ENCODE data around the gene TYSND1.
"Not testable (repeated sequence)": the region's sequence is repeated elsewhere in the genome, so short reads cannot be mapped to it uniquely, and the experiment has no call there.

Gene TYSND1

GRCh38 chr10:70125918-70126552, 20.5 kb downstream of the TYSND1 start:
- no peaks in the 10 kb centered on the region for H3K9me3 ChIP-seq (ENCODE audit: control insufficient read depth in 5 of 5, low read length in 5 of 5)
- H3K4me3 ChIP-seq (ENCODE audit: low read depth in 1 of 5, low read length in 5 of 5), result no peak overlapping the region
- peak overlapping the region in 2 of 5 donors; percentile 10 for H3K9ac ChIP-seq (ENCODE audit: low read length in 5 of 5)
- H3K36me3 ChIP-seq (ENCODE audit: control insufficient read depth in 5 of 5, insufficient read depth in 5 of 5, low read length in 5 of 5), result peaks cover 0 to 38% (median 27%) of the 10 kb centered on the region in 5 donors
- H3K4me1 ChIP-seq (ENCODE audit: control insufficient read depth in 5 of 5, insufficient read depth in 5 of 5, low read length in 5 of 5), result peaks cover 4 to 73% (median 60%) of the 10 kb centered on the region in 5 donors
- peak overlapping the region; percentile 98 for H3K27ac ChIP-seq (ENCODE audit: low read depth, low read length)
- H3K27me3 ChIP-seq (ENCODE audit: control insufficient read depth in 5 of 5, insufficient read depth in 4 of 5, low read length in 5 of 5), result no peaks in the 10 kb centered on the region

- peak overlapping the region in 1 of 5 donors; percentile 3 for H3K9ac ChIP-seq (ENCODE audit: low read length in 5 of 5)
- no peaks in the 10 kb centered on the region for H3K9me3 ChIP-seq (ENCODE audit: control insufficient read depth in 5 of 5, low read length in 5 of 5)
- H3K36me3 ChIP-seq (ENCODE audit: control insufficient read depth in 5 of 5, insufficient read depth in 5 of 5, low read length in 5 of 5), result peaks cover 0 to 49% (median 37%) of the 10 kb centered on the region in 5 donors
- no peak overlapping the region for H3K4me3 ChIP-seq (ENCODE audit: low read depth in 1 of 5, low read length in 5 of 5)
- H3K27me3 ChIP-seq (ENCODE audit: control insufficient read depth in 5 of 5, insufficient read depth in 4 of 5, low read length in 5 of 5), result no peaks in the 10 kb centered on the region
- H3K4me1 ChIP-seq (ENCODE audit: control insufficient read depth in 5 of 5, insufficient read depth in 5 of 5, low read length in 5 of 5), result peaks cover 2 to 76% (median 58%) of the 10 kb centered on the region in 5 donors
- peak overlapping the region; percentile 72 for H3K27ac ChIP-seq (ENCODE audit: low read depth, low read length)
Measured at GRCh38 chr10:70124918-70125317, 21.6 kb downstream of the TYSND1 start.

- peaks cover 5 to 76% (median 57%) of the 10 kb centered on the region in 5 donors for H3K4me1 ChIP-seq (ENCODE audit: control insufficient read depth in 5 of 5, insufficient read depth in 5 of 5, low read length in 5 of 5)
- H3K9ac ChIP-seq (ENCODE audit: low read length in 5 of 5), result peak overlapping the region in 1 of 5 donors; percentile 3
- peak overlapping the region; percentile 72 for H3K27ac ChIP-seq (ENCODE audit: low read depth, low read length)
- H3K27me3 ChIP-seq (ENCODE audit: control insufficient read depth in 5 of 5, insufficient read depth in 4 of 5, low read length in 5 of 5), result no peaks in the 10 kb centered on the region
- peaks cover 0 to 53% (median 42%) of the 10 kb centered on the region in 5 donors for H3K36me3 ChIP-seq (ENCODE audit: control insufficient read depth in 5 of 5, insufficient read depth in 5 of 5, low read length in 5 of 5)
- H3K4me3 ChIP-seq (ENCODE audit: low read depth in 1 of 5, low read length in 5 of 5), result no peak overlapping the region
- H3K9me3 ChIP-seq (ENCODE audit: control insufficient read depth in 5 of 5, low read length in 5 of 5), result no peaks in the 10 kb centered on the region
Measured at GRCh38 chr10:70124415-70124814, 22.1 kb downstream of the TYSND1 start.

- Histone ChIP-seq H3K36me3 (ENCODE audit: control insufficient read depth in 5 of 5, insufficient read depth in 5 of 5, low read length in 5 of 5) (peaks cover 0 to 59% (median 48%) of the 10 kb centered on the region in 5 donors), H3K9me3 (ENCODE audit: control insufficient read depth in 5 of 5, low read length in 5 of 5) (no peaks in the 10 kb centered on the region), H3K4me3 (ENCODE audit: low read depth in 1 of 5, low read length in 5 of 5) (no peak overlapping the region), H3K4me1 (ENCODE audit: control insufficient read depth in 5 of 5, insufficient read depth in 5 of 5, low read length in 5 of 5) (peaks cover 5 to 76% (median 60%) of the 10 kb centered on the region in 5 donors), H3K27me3 (ENCODE audit: control insufficient read depth in 5 of 5, insufficient read depth in 4 of 5, low read length in 5 of 5) (no peaks in the 10 kb centered on the region), H3K27ac (ENCODE audit: low read depth, low read length) (peak overlapping the region; percentile 72), H3K9ac (ENCODE audit: low read length in 5 of 5) (peak overlapping the region in 1 of 5 donors; percentile 15)
Measured at GRCh38 chr10:70123817-70124216, 22.7 kb downstream of the TYSND1 start.

GRCh38 chr10:70123166-70123565, 23.3 kb downstream of the TYSND1 start:
- H3K36me3 ChIP-seq (ENCODE audit: control insufficient read depth in 5 of 5, insufficient read depth in 5 of 5, low read length in 5 of 5), result peaks cover 6 to 65% (median 51%) of the 10 kb centered on the region in 5 donors
- H3K4me3 ChIP-seq (ENCODE audit: low read depth in 1 of 5, low read length in 5 of 5); H3K27me3 ChIP-seq (ENCODE audit: control insufficient read depth in 5 of 5, insufficient read depth in 4 of 5, low read length in 5 of 5); H3K9me3 ChIP-seq (ENCODE audit: control insufficient read depth in 5 of 5, low read length in 5 of 5): not testable (repeated sequence)
- peak overlapping the region in 1 of 5 donors; percentile 15 for H3K9ac ChIP-seq (ENCODE audit: low read length in 5 of 5)
- H3K27ac ChIP-seq (ENCODE audit: low read depth, low read length), result peak overlapping the region; percentile 72
- peaks cover 5 to 77% (median 60%) of the 10 kb centered on the region in 5 donors for H3K4me1 ChIP-seq (ENCODE audit: control insufficient read depth in 5 of 5, insufficient read depth in 5 of 5, low read length in 5 of 5)

- H3K9me3 ChIP-seq (ENCODE audit: control insufficient read depth in 5 of 5, low read length in 5 of 5), result no peaks in the 10 kb centered on the region
- peaks cover 6 to 65% (median 54%) of the 10 kb centered on the region in 5 donors for H3K36me3 ChIP-seq (ENCODE audit: control insufficient read depth in 5 of 5, insufficient read depth in 5 of 5, low read length in 5 of 5)
- peak overlapping the region; percentile 72 for H3K27ac ChIP-seq (ENCODE audit: low read depth, low read length)
- no peaks in the 10 kb centered on the region for H3K27me3 ChIP-seq (ENCODE audit: control insufficient read depth in 5 of 5, insufficient read depth in 4 of 5, low read length in 5 of 5)
- H3K4me3 ChIP-seq (ENCODE audit: low read depth in 1 of 5, low read length in 5 of 5), result no peak overlapping the region
- H3K4me1 ChIP-seq (ENCODE audit: control insufficient read depth in 5 of 5, insufficient read depth in 5 of 5, low read length in 5 of 5), result peaks cover 5 to 77% (median 60%) of the 10 kb centered on the region in 5 donors
- H3K9ac ChIP-seq (ENCODE audit: low read length in 5 of 5), result no peak overlapping the region
Measured at GRCh38 chr10:70122742-70123141, 23.8 kb downstream of the TYSND1 start.

- no peak overlapping the region for H3K4me3 ChIP-seq (ENCODE audit: low read depth in 1 of 5, low read length in 5 of 5)
- H3K27me3 ChIP-seq (ENCODE audit: control insufficient read depth in 5 of 5, insufficient read depth in 4 of 5, low read length in 5 of 5), result no peaks in the 10 kb centered on the region
- no peaks in the 10 kb centered on the region for H3K9me3 ChIP-seq (ENCODE audit: control insufficient read depth in 5 of 5, low read length in 5 of 5)
- H3K9ac ChIP-seq (ENCODE audit: low read length in 5 of 5), result no peak overlapping the region
- H3K27ac ChIP-seq (ENCODE audit: low read depth, low read length), result peak overlapping the region; percentile 55
- peaks cover 6 to 70% (median 63%) of the 10 kb centered on the region in 5 donors for H3K36me3 ChIP-seq (ENCODE audit: control insufficient read depth in 5 of 5, insufficient read depth in 5 of 5, low read length in 5 of 5)
- peaks cover 2 to 77% (median 58%) of the 10 kb centered on the region in 5 donors for H3K4me1 ChIP-seq (ENCODE audit: control insufficient read depth in 5 of 5, insufficient read depth in 5 of 5, low read length in 5 of 5)
Measured at GRCh38 chr10:70121281-70121949, 25.1 kb downstream of the TYSND1 start.

GRCh38 chr10:70120417-70120816, 26.1 kb downstream of the TYSND1 start:
- H3K27me3 ChIP-seq (ENCODE audit: control insufficient read depth in 5 of 5, insufficient read depth in 4 of 5, low read length in 5 of 5), result no peaks in the 10 kb centered on the region
- H3K27ac ChIP-seq (ENCODE audit: low read depth, low read length), result peak overlapping the region; percentile 55
- H3K4me1 ChIP-seq (ENCODE audit: control insufficient read depth in 5 of 5, insufficient read depth in 5 of 5, low read length in 5 of 5), result peaks cover 2 to 76% (median 59%) of the 10 kb centered on the region in 5 donors
- H3K4me3 ChIP-seq (ENCODE audit: low read depth in 1 of 5, low read length in 5 of 5), result no peak overlapping the region
- H3K36me3 ChIP-seq (ENCODE audit: control insufficient read depth in 5 of 5, insufficient read depth in 5 of 5, low read length in 5 of 5), result peaks cover 6 to 77% (median 69%) of the 10 kb centered on the region in 5 donors
- no peaks in the 10 kb centered on the region for H3K9me3 ChIP-seq (ENCODE audit: control insufficient read depth in 5 of 5, low read length in 5 of 5)
- H3K9ac ChIP-seq (ENCODE audit: low read length in 5 of 5), result no peak overlapping the region

GRCh38 chr10:70119623-70120022, 26.9 kb downstream of the TYSND1 start:
- Histone ChIP-seq H3K9me3 (ENCODE audit: control insufficient read depth in 5 of 5, low read length in 5 of 5) (no peaks in the 10 kb centered on the region), H3K9ac (ENCODE audit: low read length in 5 of 5) (peak overlapping the region in 1 of 5 donors; percentile 20), H3K27me3 (ENCODE audit: control insufficient read depth in 5 of 5, insufficient read depth in 4 of 5, low read length in 5 of 5) (no peaks in the 10 kb centered on the region), H3K27ac (ENCODE audit: low read depth, low read length) (peak overlapping the region; percentile 55), H3K36me3 (ENCODE audit: control insufficient read depth in 5 of 5, insufficient read depth in 5 of 5, low read length in 5 of 5) (peaks cover 6 to 85% (median 75%) of the 10 kb centered on the region in 5 donors), H3K4me1 (ENCODE audit: control insufficient read depth in 5 of 5, insufficient read depth in 5 of 5, low read length in 5 of 5) (peaks cover 2 to 75% (median 55%) of the 10 kb centered on the region in 5 donors), H3K4me3 (ENCODE audit: low read depth in 1 of 5, low read length in 5 of 5) (no peak overlapping the region)

GRCh38 chr10:70119197-70119596, 27.3 kb downstream of the TYSND1 start:
- Histone ChIP-seq H3K36me3 (ENCODE audit: control insufficient read depth in 5 of 5, insufficient read depth in 5 of 5, low read length in 5 of 5) (peaks cover 6 to 88% (median 76%) of the 10 kb centered on the region in 5 donors), H3K4me1 (ENCODE audit: control insufficient read depth in 5 of 5, insufficient read depth in 5 of 5, low read length in 5 of 5) (peaks cover 2 to 71% (median 51%) of the 10 kb centered on the region in 5 donors), H3K27me3 (ENCODE audit: control insufficient read depth in 5 of 5, insufficient read depth in 4 of 5, low read length in 5 of 5) (no peaks in the 10 kb centered on the region), H3K9ac (ENCODE audit: low read length in 5 of 5) (no peak overlapping the region), H3K9me3 (ENCODE audit: control insufficient read depth in 5 of 5, low read length in 5 of 5) (no peaks in the 10 kb centered on the region), H3K27ac (ENCODE audit: low read depth, low read length) (peak overlapping the region; percentile 55), H3K4me3 (ENCODE audit: low read depth in 1 of 5, low read length in 5 of 5) (no peak overlapping the region)

Measured in subcutaneous abdominal adipose tissue (tissue), 5 donors.